ENCODE results near the gene HPN. TPM values are rescaled to one million over a fixed set of nuclear protein-coding genes. Genes with fewer than 3 reads are reported as not detected.

The HPN gene
- total RNA-seq, 2 donors from 2014 or later = 0.27 to 1.0 TPM

- Histone ChIP-seq H3K27ac (no peak overlapping the region), H3K27me3 (no peaks in the 10 kb centered on the region), H3K9ac (ENCODE audit: low read depth in 2 of 2, low read length in 2 of 2) (no peak overlapping the region), H3K4me1 (no peaks in the 10 kb centered on the region), H3K36me3 (no peaks in the 10 kb centered on the region), H3K9me3 (no peaks in the 10 kb centered on the region), H3K4me3 (no peak overlapping the region)
- DNase-seq = no peak
- no peak for TF ChIP-seq CTCF (IDR thresholded peaks at IDR 0.05)
- intact Hi-C loops (cut with DNase I) = loop anchor here (10.0 kb wide), 1 partner anchor 163 kb away; the partner anchor contains the start of gene FAM187B
Observed at GRCh38 chr19:35061583-35062373, 20.3 kb downstream of the HPN start.

- Histone ChIP-seq H3K9ac (ENCODE audit: low read depth in 2 of 2, low read length in 2 of 2) (no peak overlapping the region), H3K27me3 (no peaks in the 10 kb centered on the region), H3K9me3 (no peaks in the 10 kb centered on the region), H3K4me3 (no peak overlapping the region), H3K27ac (no peak overlapping the region), H3K36me3 (no peaks in the 10 kb centered on the region), H3K4me1 (no peaks in the 10 kb centered on the region)
- intact Hi-C loops (cut with DNase I) = loop anchor here (10.0 kb wide), 1 partner anchor 162 kb away; the partner anchor contains the start of gene FAM187B
- no peak for DNase-seq
- no peak for TF ChIP-seq CTCF (IDR thresholded peaks at IDR 0.05)
Observed at GRCh38 chr19:35062942-35063341, 21.4 kb downstream of the HPN start.

- intact Hi-C loops (cut with DNase I) = loop anchor here (10.0 kb wide), 1 partner anchor 161 kb away; the partner anchor contains the start of gene FAM187B
- no peak overlapping the region for H3K9ac ChIP-seq (ENCODE audit: low read depth in 2 of 2, low read length in 2 of 2)
- H3K4me1 ChIP-seq = no peaks in the 10 kb centered on the region
- no peak overlapping the region for H3K4me3 ChIP-seq
- no peaks in the 10 kb centered on the region for H3K27me3 ChIP-seq
- H3K27ac ChIP-seq = no peak overlapping the region
- no peaks in the 10 kb centered on the region for H3K9me3 ChIP-seq
- H3K36me3 ChIP-seq = no peaks in the 10 kb centered on the region
- TF ChIP-seq CTCF (IDR thresholded peaks at IDR 0.05) = no peak
- no peak for DNase-seq
Observed at GRCh38 chr19:35063940-35064818, 22.7 kb downstream of the HPN start.

GRCh38 chr19:35065574-35065973, 24.1 kb downstream of the HPN start:
- Histone ChIP-seq H3K4me3 (no peak overlapping the region), H3K9me3 (no peaks in the 10 kb centered on the region), H3K27ac (no peak overlapping the region), H3K27me3 (no peaks in the 10 kb centered on the region), H3K9ac (ENCODE audit: low read depth in 2 of 2, low read length in 2 of 2) (no peak overlapping the region), H3K36me3 (no peaks in the 10 kb centered on the region), H3K4me1 (no peaks in the 10 kb centered on the region)
- no peak for DNase-seq
- intact Hi-C loops (cut with DNase I) = loop anchor here (10.0 kb wide), 1 partner anchor 159 kb away; the partner anchor contains the start of gene FAM187B
- TF ChIP-seq CTCF (IDR thresholded peaks at IDR 0.05) = no peak

- Histone ChIP-seq H3K9me3 (no peaks in the 10 kb centered on the region), H3K4me1 (no peaks in the 10 kb centered on the region), H3K9ac (ENCODE audit: low read depth in 2 of 2, low read length in 2 of 2) (no peak overlapping the region), H3K27ac (no peak overlapping the region), H3K27me3 (no peaks in the 10 kb centered on the region), H3K4me3 (no peak overlapping the region), H3K36me3 (no peaks in the 10 kb centered on the region)
- no peak for TF ChIP-seq CTCF (IDR thresholded peaks at IDR 0.05)
- intact Hi-C loops (cut with DNase I) = loop anchor here (2.0 to 10.0 kb wide), 2 partner anchors 75 to 159 kb away; partner anchors contain the start of gene FAM187B
- DNase-seq = no peak
Observed at GRCh38 chr19:35066121-35066520, 24.6 kb downstream of the HPN start.
